ENCODE data around the gene TMEM208. TPM values are rescaled to one million over a fixed set of nuclear protein-coding genes. Genes with fewer than 3 reads are reported as not detected.

Gene TMEM208
- total RNA-seq, 6 donors from 2014 or later = 21.1 to 50.6 (median 48.5) TPM

DNA sequence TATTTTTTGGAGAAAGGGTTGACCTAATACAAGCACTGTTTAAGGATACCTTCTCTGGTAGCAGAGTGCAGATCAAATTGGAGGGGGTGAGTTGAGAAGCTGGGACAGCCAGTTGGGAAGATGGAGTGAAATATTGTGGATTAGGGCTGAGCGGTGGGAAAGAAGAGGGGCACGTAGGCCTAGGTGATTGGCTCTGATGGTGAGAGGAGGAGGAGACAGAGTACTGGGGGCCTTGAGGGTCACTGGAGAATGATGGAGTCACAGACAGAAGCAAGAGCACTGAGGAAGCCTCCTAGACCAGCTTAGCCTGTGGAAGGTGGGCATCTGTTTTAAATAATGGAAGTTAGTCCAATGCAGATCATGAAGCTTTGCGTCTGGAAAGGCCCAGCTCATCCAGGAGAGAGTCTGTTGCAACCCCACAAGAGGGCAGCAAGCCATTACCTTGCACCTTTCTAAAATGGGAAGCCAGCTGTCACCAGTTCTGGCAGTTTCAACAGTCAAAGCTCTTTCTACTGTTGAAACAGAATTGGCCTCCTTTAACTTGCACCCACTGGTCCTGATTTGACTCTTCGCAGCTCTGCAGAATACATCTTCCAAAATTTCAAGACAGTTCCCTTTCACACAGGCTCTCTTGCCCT, 33.6 kb downstream of the TMEM208 start:
- no peaks in the 10 kb centered on the region for H3K27me3 ChIP-seq
- H3K9me3 ChIP-seq = no peaks in the 10 kb centered on the region
- peak in 1 of 2 donors; percentile 56 for DNase-seq
- whole genome bisulfite sequencing, 2 donors = 65 to 80% methylated on average over 4 of the region's 4 CpGs
- H3K36me3 ChIP-seq = no peaks in the 10 kb centered on the region
- peak in 1 of 2 donors; percentile 45 for ATAC-seq (ENCODE audit: low FRiP score in 2 of 2)
- H3K4me1 ChIP-seq = no peaks in the 10 kb centered on the region
- TF ChIP-seq, protein P1, sequence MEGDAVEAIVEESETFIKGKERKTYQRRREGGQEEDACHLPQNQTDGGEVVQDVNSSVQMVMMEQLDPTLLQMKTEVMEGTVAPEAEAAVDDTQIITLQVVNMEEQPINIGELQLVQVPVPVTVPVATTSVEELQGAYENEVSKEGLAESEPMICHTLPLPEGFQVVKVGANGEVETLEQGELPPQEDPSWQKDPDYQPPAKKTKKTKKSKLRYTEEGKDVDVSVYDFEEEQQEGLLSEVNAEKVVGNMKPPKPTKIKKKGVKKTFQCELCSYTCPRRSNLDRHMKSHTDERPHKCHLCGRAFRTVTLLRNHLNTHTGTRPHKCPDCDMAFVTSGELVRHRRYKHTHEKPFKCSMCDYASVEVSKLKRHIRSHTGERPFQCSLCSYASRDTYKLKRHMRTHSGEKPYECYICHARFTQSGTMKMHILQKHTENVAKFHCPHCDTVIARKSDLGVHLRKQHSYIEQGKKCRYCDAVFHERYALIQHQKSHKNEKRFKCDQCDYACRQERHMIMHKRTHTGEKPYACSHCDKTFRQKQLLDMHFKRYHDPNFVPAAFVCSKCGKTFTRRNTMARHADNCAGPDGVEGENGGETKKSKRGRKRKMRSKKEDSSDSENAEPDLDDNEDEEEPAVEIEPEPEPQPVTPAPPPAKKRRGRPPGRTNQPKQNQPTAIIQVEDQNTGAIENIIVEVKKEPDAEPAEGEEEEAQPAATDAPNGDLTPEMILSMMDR (IDR thresholded peaks at IDR 0.05) = peak in 5 of 6 experiments; percentile 21 to 53 (median 25)
- TF ChIP-seq POLR2AphosphoS5 (IDR thresholded peaks at IDR 0.05) = no peak
- no peak overlapping the region for H3K27ac ChIP-seq
- no peak overlapping the region for H3K4me3 ChIP-seq

- Histone ChIP-seq H3K4me1 (no peaks in the 10 kb centered on the region), H3K27ac (no peak overlapping the region), H3K36me3 (no peaks in the 10 kb centered on the region), H3K4me3 (no peak overlapping the region), H3K27me3 (no peaks in the 10 kb centered on the region), H3K9me3 (no peaks in the 10 kb centered on the region)
- DNase-seq (no peak), ATAC-seq (ENCODE audit: low FRiP score in 2 of 2) (no peak)
- WGBS, 2 donors = 91 to 96% methylated on average over 3 of the region's 3 CpGs
- no peak for TF ChIP-seq POLR2A (IDR thresholded peaks at IDR 0.05)
- TF ChIP-seq EP300 (IDR thresholded peaks at IDR 0.05) = no peak
- no peak for TF ChIP-seq POLR2AphosphoS5 (IDR thresholded peaks at IDR 0.05)
- TF ChIP-seq, protein P1 (IDR thresholded peaks at IDR 0.05) = no peak
Measured at GRCh38 chr16:67263201-67263600, 36.3 kb downstream of the TMEM208 start.

- no peak for TF ChIP-seq EP300 (IDR thresholded peaks at IDR 0.05)
- no peak for TF ChIP-seq POLR2A (IDR thresholded peaks at IDR 0.05)
- TF ChIP-seq, protein P1 (IDR thresholded peaks at IDR 0.05) = no peak
- no peaks in the 10 kb centered on the region for H3K36me3 ChIP-seq
- no peaks in the 10 kb centered on the region for H3K27me3 ChIP-seq
- DNase-seq = no peak
- no peak overlapping the region for H3K4me3 ChIP-seq
- no peak for ATAC-seq (ENCODE audit: low FRiP score in 2 of 2)
- no peaks in the 10 kb centered on the region for H3K9me3 ChIP-seq
- 85 to 100% methylated on average over 1 to 9 of the region's 9 CpGs for WGBS, 2 donors
- no peak overlapping the region for H3K27ac ChIP-seq
- peaks cover 0 to 5% (median 0%) of the 10 kb centered on the region in 4 donors for H3K4me1 ChIP-seq
Measured at GRCh38 chr16:67264277-67264676, 37.3 kb downstream of the TMEM208 start.

- peaks cover 0 to 5% (median 0%) of the 10 kb centered on the region in 4 donors for H3K4me1 ChIP-seq
- no peak for DNase-seq
- TF ChIP-seq EP300 (IDR thresholded peaks at IDR 0.05) = no peak
- no peak for TF ChIP-seq POLR2A (IDR thresholded peaks at IDR 0.05)
- TF ChIP-seq, protein P1 (IDR thresholded peaks at IDR 0.05) = no peak
- no peak for TF ChIP-seq POLR2AphosphoS5 (IDR thresholded peaks at IDR 0.05)
- 85 to 90% methylated on average over 5 of the region's 5 CpGs for WGBS, 2 donors
- no peak for ATAC-seq (ENCODE audit: low FRiP score in 2 of 2)
- H3K27me3 ChIP-seq = no peaks in the 10 kb centered on the region
- H3K9me3 ChIP-seq = no peaks in the 10 kb centered on the region
- no peaks in the 10 kb centered on the region for H3K36me3 ChIP-seq
- H3K4me3 ChIP-seq = no peak overlapping the region
- no peak overlapping the region for H3K27ac ChIP-seq
Measured at GRCh38 chr16:67264866-67265265, 37.9 kb downstream of the TMEM208 start.

- no peaks in the 10 kb centered on the region for H3K36me3 ChIP-seq
- DNase-seq (no peak), ATAC-seq (ENCODE audit: low FRiP score in 2 of 2) (no peak)
- H3K4me3 ChIP-seq = no peak overlapping the region
- WGBS, 2 donors = 70 to 72% methylated on average over 8 of the region's 8 CpGs
- no peak for TF ChIP-seq EP300 (IDR thresholded peaks at IDR 0.05)
- TF ChIP-seq, protein P1 (IDR thresholded peaks at IDR 0.05) = no peak
- no peak for TF ChIP-seq POLR2AphosphoS5 (IDR thresholded peaks at IDR 0.05)
- TF ChIP-seq POLR2A (IDR thresholded peaks at IDR 0.05) = no peak
- no peaks in the 10 kb centered on the region for H3K9me3 ChIP-seq
- H3K4me1 ChIP-seq = peaks cover 0 to 5% (median 0%) of the 10 kb centered on the region in 4 donors
- H3K27ac ChIP-seq = no peak overlapping the region
- H3K27me3 ChIP-seq = no peaks in the 10 kb centered on the region
Measured at GRCh38 chr16:67265834-67266233, 38.9 kb downstream of the TMEM208 start.
